Heart left ventricle (tissue), 16 donors: ENCODE results near the gene TRMT2A. TPM values are rescaled to one million over a fixed set of nuclear protein-coding genes. Genes with fewer than 3 reads are reported as not detected.
"Not testable (repeated sequence)": the region's sequence is repeated elsewhere in the genome, so short reads cannot be mapped to it uniquely, and the experiment has no call there.

ENCODE experiments used
- ATAC-seq, 4 donors: fragments of 200-7000 bp; cut with Tn5 transposase; one replicate each; pipeline ENCODE4 v1.9.1; 2020 to 2022; ENCODE audit warnings: moderate library complexity in 4 of 4, mild to moderate bottlenecking in 3 of 4, moderate number of reproducible peaks in 1 of 4
- DNase-seq, 5 donors: peaks; one replicate each; pipeline ENCODE4 v3.0.0-alpha.2; 2020
- H3K27ac ChIP-seq, 12 donors: fragments of 200-600 bp; sonication (generic) in 4 of 12; one replicate each; pipeline versions ENCODE4 v1.5.0 to v1.8.0; 2016 to 2022; ENCODE audit warnings: mild to moderate bottlenecking in 2 of 12
- H3K27me3 ChIP-seq, 9 donors: fragments of 200-600 bp; sonication (generic) in 2 of 9; one replicate each; pipeline versions ENCODE4 v1.5.1 to v1.8.0; 2016 to 2022; ENCODE audit warnings: mild to moderate bottlenecking in 3 of 9
- H3K36me3 ChIP-seq, 9 donors: fragments of 200-600 bp; sonication (generic) in 2 of 9; one replicate each; pipeline versions ENCODE4 v1.5.0 to v1.8.0; 2018 to 2022; ENCODE audit warnings: mild to moderate bottlenecking in 2 of 9
- H3K4me1 ChIP-seq, 12 donors: fragments of 200-600 bp; sonication (generic) in 4 of 12; one replicate each; pipeline versions ENCODE4 v1.5.0 to v1.8.0; 2016 to 2022; ENCODE audit warnings: mild to moderate bottlenecking in 3 of 12
- H3K4me3 ChIP-seq, 12 donors: fragments of 200-600 bp; sonication (generic) in 4 of 12; one replicate each; pipeline versions ENCODE4 v1.5.0 to v1.8.0; 2017 to 2022; ENCODE audit warnings: mild to moderate bottlenecking in 9 of 12, moderate library complexity in 4 of 12
- H3K9me3 ChIP-seq, 12 donors: fragments of 200-600 bp; sonication (generic) in 4 of 12; one replicate each; pipeline versions ENCODE4 v1.5.0 to v1.8.0; 2016 to 2022; ENCODE audit warnings: mild to moderate bottlenecking in 1 of 12
- POLR2A ChIP-seq, 2 donors: fragments of 450-650 bp; IDR thresholded peaks; one replicate each; pipeline ENCODE4 v1.6.1; 2017; ENCODE audit warnings: antibody characterized with exemption in 2 of 2, mild to moderate bottlenecking in 2 of 2, moderate library complexity in 2 of 2
- WGBS, 4 donors: extraction: QIAGEN DNeasy Blood & Tissue Kit in 2 of 4; methylation state at CpG; one replicate each; pipeline versions ENCODE4 v1.1.5 to v1.1.7; 2013 to 2018; 5-methylcytosine and 5-hydroxymethylcytosine counted together
- intact Hi-C, 10 donors: fragments of 100-400 bp; cut with DNase I; formaldehyde crosslinking; loops; one replicate each; pipeline versions ENCODE4 v1.11.1 to v1.14.2; 2022
- polyA plus RNA-seq, 2 donors: library from polyadenylated mRNA; stranded (reverse); fragments of 200-250 nt; gene quantifications; one replicate each; pipeline ENCODE4 v1.2.3, GENCODE V29; 2013
- total RNA-seq, 9 donors: library from RNA; depleted of rRNA in 2 of 9; stranded (reverse); fragments of >200 nt in 2 of 9; fragmentation: NEBNext Ultra II Directional in 3 of 9; extraction: Animal tissue kit (Norgen Biotek cat#: 25700) in 3 of 9; gene quantifications; one replicate each; pipeline versions ENCODE4 v1.1.0 to v1.2.4, GENCODE V29; 2016 to 2023
- TF ChIP-seq, protein P1 (sequence below), 12 donors: fragments of 200-600 bp; sonication (generic) in 4 of 12; IDR thresholded peaks; one replicate each; pipeline versions ENCODE4 v1.5.0 to v1.8.0; 2018 to 2022; ENCODE audit warnings: antibody characterized with exemption in 12 of 12, mild to moderate bottlenecking in 5 of 12
- donor health status: ischemic (EF 13 %, LVEDD 7.1; RV severe dilation, severe dysfunction).
- donor health status: healthy with polysubstance abuse.
- donor health status: DM: no; HTN: yes; CAD: no.
- donor health status: DM: no; HTN: no; CAD: no.
- donor health status: ischemic (EF 25% LVEDD 6.9; RV normal size, moderate dysfunction).
- donor health status: ischemic (EF 25% LVEDD 5.7; RV mildly dilated, moderate dysfunction).
- donor health status: healthy.
- donor health status: DM: yes; HTN: yes; CAD: no.
- donor health status: ischemic (EF 35%, LVEDD 5.7; RV mildly dilated, moderate dysfunction).
- donor health status: nonischemic (EF 11% LVEDD 7.7; RV severe dilation, severe dysfunction).
- donor health status: DM: yes; HTN: yes; CAD: no.
- donor health status: PGD.
- donor health status: ischemic (EF 29% LVEDD 5.4; RV normal size, mild dysfunction).
- donor health status: nonischemic (EF 23%, LVEDD 6.1; RV moderate dilation, normal function).

The TRMT2A gene
- total and polyA plus RNA-seq, 11 donors, result 15.8 to 31.3 (median 20.2) TPM

DNA sequence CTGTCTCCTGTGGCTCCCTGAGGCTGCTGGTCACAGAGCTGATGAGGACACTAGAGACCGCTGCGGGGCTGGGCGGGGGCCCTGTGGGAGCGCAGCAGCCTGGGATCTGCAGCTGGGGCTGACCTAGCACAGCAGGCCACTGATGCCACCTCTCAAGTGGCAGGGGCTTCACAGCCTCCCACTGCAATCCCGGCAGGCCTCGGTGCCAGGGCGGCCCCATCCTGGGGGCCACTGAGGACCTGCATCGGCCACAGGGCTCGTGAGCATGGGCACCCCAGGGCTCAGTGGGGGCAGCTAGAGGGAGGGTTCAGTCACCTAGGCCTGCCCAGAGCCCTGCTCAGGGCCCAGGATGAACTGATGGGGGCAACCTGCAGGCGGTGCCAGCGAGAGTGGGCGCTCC lies 48.4 kb upstream of the TRMT2A start:
- no peak for TF ChIP-seq POLR2A (IDR thresholded peaks at IDR 0.05)
- TF ChIP-seq, protein P1, sequence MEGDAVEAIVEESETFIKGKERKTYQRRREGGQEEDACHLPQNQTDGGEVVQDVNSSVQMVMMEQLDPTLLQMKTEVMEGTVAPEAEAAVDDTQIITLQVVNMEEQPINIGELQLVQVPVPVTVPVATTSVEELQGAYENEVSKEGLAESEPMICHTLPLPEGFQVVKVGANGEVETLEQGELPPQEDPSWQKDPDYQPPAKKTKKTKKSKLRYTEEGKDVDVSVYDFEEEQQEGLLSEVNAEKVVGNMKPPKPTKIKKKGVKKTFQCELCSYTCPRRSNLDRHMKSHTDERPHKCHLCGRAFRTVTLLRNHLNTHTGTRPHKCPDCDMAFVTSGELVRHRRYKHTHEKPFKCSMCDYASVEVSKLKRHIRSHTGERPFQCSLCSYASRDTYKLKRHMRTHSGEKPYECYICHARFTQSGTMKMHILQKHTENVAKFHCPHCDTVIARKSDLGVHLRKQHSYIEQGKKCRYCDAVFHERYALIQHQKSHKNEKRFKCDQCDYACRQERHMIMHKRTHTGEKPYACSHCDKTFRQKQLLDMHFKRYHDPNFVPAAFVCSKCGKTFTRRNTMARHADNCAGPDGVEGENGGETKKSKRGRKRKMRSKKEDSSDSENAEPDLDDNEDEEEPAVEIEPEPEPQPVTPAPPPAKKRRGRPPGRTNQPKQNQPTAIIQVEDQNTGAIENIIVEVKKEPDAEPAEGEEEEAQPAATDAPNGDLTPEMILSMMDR (IDR thresholded peaks at IDR 0.05), result no peak
- Histone ChIP-seq H3K4me1 (no peaks in the 10 kb centered on the region), H3K9me3 (no peaks in the 10 kb centered on the region)

DNA sequence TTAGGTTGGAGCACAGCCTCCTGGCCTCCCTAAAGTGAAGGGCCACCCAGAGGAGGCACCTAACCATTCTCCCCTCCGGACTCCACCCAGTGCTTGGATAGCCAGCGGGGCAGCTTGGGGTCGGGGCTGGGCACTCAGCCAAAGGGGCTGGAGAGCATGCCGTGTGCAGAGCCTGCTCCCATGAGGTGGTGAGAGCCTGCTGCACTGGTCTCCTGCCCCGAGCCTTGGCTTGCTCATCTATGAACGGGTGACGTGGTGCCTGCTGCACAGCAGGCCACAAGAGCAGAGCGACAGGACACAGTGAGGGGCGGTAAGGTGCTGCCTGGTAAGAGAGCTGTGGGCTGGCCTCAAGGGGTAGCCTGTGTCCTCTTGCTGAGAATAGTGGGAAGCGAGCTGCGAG lies 47.8 kb upstream of the TRMT2A start:
- H3K27me3 ChIP-seq, result no peaks in the 10 kb centered on the region
- intact Hi-C loops, result no loop called here
- no peaks in the 10 kb centered on the region for H3K36me3 ChIP-seq
- DNase-seq (no peak), ATAC-seq (no peak)
- H3K4me1 ChIP-seq, result no peaks in the 10 kb centered on the region
- H3K9me3 ChIP-seq, result no peaks in the 10 kb centered on the region
- H3K27ac ChIP-seq, result no peak overlapping the region
- TF ChIP-seq, protein P1 (IDR thresholded peaks at IDR 0.05), result no peak
- no peak for TF ChIP-seq POLR2A (IDR thresholded peaks at IDR 0.05)
- 60 to 74% (median 64%) methylated on average over 2 to 11 of the region's 11 CpGs for WGBS, 4 donors
- H3K4me3 ChIP-seq, result no peak overlapping the region

More for the DNA sequence above, 48.4 kb upstream of the TRMT2A start:
- no peaks in the 10 kb centered on the region for H3K27me3 ChIP-seq
- intact Hi-C loops, result no loop called here
- H3K27ac ChIP-seq, result no peak overlapping the region
- H3K36me3 ChIP-seq, result no peaks in the 10 kb centered on the region
- H3K4me3 ChIP-seq, result no peak overlapping the region
- ATAC-seq (no peak), DNase-seq (no peak)
- 86 to 93% (median 93%) methylated on average over 3 to 12 of the region's 12 CpGs for WGBS, 4 donors

DNA sequence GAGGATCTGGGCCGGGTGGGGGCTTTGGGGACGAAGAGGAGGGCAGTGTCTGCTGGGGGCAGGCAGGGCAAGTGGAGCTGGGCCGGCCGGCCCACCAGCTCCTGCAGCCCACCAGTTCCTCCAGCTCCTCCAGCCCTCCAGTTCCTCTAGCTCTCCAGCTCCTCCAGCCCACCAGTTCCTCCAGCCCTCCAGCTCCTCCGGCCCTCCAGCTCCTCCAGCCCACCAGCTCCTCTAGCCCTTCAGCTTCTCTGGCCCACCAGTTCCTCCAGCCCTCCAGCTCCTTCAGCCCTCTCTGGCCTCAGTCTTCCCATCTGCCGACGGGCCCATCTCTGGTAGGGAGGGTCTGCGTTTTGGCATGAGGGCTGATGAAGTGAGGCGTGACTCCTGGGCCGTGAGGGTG lies 43.0 kb upstream of the TRMT2A start:
- Histone ChIP-seq H3K36me3 (no peaks in the 10 kb centered on the region), H3K4me1 (peaks cover 0 to 7% (median 0%) of the 10 kb centered on the region in 12 donors), H3K4me3 (no peak overlapping the region), H3K9me3 (no peaks in the 10 kb centered on the region), H3K27me3 (peaks cover 0 to 10% (median 0%) of the 10 kb centered on the region in 9 donors), H3K27ac (no peak overlapping the region)
- DNase-seq (no peak), ATAC-seq (no peak)
- intact Hi-C loops, result no loop called here
- TF ChIP-seq, protein P1 (IDR thresholded peaks at IDR 0.05), result no peak
- no peak for TF ChIP-seq POLR2A (IDR thresholded peaks at IDR 0.05)
- 79 to 82% (median 81%) methylated on average over 9 to 10 of the region's 10 CpGs for WGBS, 4 donors

DNA sequence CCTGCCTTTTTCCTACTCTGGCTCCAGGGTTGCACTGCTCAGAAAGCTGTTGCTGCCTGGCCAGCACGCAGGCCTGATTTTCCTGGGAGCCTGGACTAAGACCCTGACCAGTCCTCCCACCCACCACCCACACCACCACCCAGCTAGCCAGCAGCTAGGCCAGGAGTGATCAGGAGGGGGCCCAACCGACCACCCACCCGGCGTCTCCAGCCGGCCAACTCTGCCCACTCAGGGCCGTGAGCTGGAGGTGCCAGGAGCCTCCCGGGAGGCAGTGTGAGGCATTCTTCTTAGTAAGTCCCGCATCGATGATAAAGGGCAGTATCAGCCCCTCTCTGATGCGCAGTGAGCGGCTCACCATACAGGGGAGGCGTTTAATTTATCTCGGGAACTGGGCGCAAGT lies 42.5 kb upstream of the TRMT2A start:
- DNase-seq, ATAC-seq: not testable (repeated sequence)

DNA sequence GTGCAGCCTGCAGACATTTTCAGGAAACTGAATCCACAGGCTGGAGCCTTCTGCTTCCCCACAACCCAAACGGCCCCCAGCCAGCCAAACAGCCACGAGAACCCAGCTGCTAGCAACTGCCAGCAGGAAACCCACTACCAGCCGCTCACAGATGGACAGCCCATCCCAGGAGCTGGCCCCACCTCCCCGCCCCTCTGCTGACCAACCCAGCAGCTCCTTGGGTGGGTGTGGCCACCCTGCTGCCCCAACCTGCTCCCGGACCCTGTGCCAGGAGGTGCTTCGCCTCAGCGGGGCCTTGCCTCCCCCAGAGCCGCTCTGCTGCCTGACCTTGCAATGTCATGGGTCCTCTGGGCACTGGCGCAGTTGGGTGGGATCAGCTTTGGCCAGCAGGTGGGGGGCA lies 42.0 kb upstream of the TRMT2A start:
- H3K9me3 ChIP-seq, result no peaks in the 10 kb centered on the region
- 54 to 62% (median 57%) methylated on average over 8 to 9 of the region's 9 CpGs for WGBS, 4 donors
- DNase-seq (no peak), ATAC-seq (no peak)
- peaks cover 0 to 10% (median 0%) of the 10 kb centered on the region in 9 donors for H3K27me3 ChIP-seq
- H3K27ac ChIP-seq, result no peak overlapping the region
- H3K36me3 ChIP-seq, result no peaks in the 10 kb centered on the region
- peaks cover 0 to 11% (median 0%) of the 10 kb centered on the region in 12 donors for H3K4me1 ChIP-seq
- no peak overlapping the region for H3K4me3 ChIP-seq
- intact Hi-C loops, result loop anchor here in 5 of 10 donors (5.0 kb wide), 2 partner anchors 108 to 123 kb away; partner anchors contain the start of gene RTN4R (in 4 of the 5)
- no peak for TF ChIP-seq POLR2A (IDR thresholded peaks at IDR 0.05)
- TF ChIP-seq, protein P1 (IDR thresholded peaks at IDR 0.05), result no peak

More for the DNA sequence above, 42.5 kb upstream of the TRMT2A start:
- intact Hi-C loops, result loop anchor here in 5 of 10 donors (5.0 kb wide), 2 partner anchors 108 to 123 kb away; partner anchors contain the start of gene RTN4R (in 4 of the 5)
- WGBS, 4 donors, result 72 to 83% (median 74%) methylated on average over 6 to 14 of the region's 14 CpGs
- H3K9me3 ChIP-seq, H3K4me3 ChIP-seq, H3K27ac ChIP-seq, H3K36me3 ChIP-seq: not testable (repeated sequence)
- peaks cover 0 to 11% (median 0%) of the 10 kb centered on the region in 12 donors for H3K4me1 ChIP-seq
- peaks cover 0 to 10% (median 0%) of the 10 kb centered on the region in 9 donors for H3K27me3 ChIP-seq
